WTC11 (cell line): ENCODE data around the gene ALCAM.

Source experiments
- CREB1 ChIP-seq: sonication (generic); formaldehyde crosslinking; IDR thresholded peaks from 2 replicates; pipeline ENCODE4 v1.8.0; 2023; ENCODE audit warnings: mild to moderate bottlenecking, missing genetic modification reagents
- TEAD1 ChIP-seq: sonication (generic); formaldehyde crosslinking; IDR thresholded peaks from 2 replicates; pipeline ENCODE4 v1.8.0; 2022; ENCODE audit warnings: mild to moderate bottlenecking, missing genetic modification reagents
- ZNF121 ChIP-seq: sonication (generic); formaldehyde crosslinking; IDR thresholded peaks from 2 replicates; pipeline ENCODE4 v1.8.0; 2023; ENCODE audit warnings: missing genetic modification reagents
- TF ChIP-seq, protein P1 (sequence below): fragments of 200-600 bp; IDR thresholded peaks from 2 replicates; pipeline ENCODE4 v1.8.0; 2022; ENCODE audit warnings: antibody characterized with exemption
- TF ChIP-seq, protein P2 (sequence below): sonication (generic); formaldehyde crosslinking; conservative IDR thresholded peaks from 2 replicates; pipeline ENCODE4 v1.8.1; 2022; ENCODE audit warnings: mild to moderate bottlenecking, missing genetic modification reagents
- TF ChIP-seq, protein P3 (sequence below): sonication (generic); formaldehyde crosslinking; IDR thresholded peaks from 2 replicates; pipeline ENCODE4 v1.8.0; 2023; ENCODE audit warnings: missing genetic modification reagents

DNA sequence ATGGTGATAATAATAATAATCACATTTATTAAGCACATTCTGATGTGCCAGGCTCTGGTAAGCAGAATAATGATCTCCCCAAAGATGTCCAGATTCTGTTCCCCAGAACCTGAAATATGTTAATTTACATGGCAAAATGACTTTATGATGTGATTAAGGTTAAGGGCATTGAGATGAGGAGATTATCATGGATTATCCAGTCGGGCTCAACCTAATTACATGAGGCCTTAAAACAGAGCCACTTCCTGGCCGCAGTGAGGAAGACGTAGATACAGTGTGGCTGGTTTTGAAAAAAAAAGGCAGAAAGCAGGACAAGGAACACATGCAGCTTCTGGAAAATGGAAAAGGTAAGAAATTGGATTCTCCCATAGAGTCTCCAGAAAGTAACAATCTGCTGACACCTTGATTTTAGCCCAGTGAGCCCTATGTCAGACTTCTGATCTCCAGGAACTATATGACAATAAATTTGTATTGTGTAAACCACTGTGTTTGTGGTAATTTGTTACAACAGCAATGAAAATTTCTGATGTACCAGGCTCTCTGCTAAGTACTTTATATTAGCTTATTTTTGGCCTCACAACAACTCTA, 126.7 kb downstream of the ALCAM start:
- TF ChIP-seq, protein P1, sequence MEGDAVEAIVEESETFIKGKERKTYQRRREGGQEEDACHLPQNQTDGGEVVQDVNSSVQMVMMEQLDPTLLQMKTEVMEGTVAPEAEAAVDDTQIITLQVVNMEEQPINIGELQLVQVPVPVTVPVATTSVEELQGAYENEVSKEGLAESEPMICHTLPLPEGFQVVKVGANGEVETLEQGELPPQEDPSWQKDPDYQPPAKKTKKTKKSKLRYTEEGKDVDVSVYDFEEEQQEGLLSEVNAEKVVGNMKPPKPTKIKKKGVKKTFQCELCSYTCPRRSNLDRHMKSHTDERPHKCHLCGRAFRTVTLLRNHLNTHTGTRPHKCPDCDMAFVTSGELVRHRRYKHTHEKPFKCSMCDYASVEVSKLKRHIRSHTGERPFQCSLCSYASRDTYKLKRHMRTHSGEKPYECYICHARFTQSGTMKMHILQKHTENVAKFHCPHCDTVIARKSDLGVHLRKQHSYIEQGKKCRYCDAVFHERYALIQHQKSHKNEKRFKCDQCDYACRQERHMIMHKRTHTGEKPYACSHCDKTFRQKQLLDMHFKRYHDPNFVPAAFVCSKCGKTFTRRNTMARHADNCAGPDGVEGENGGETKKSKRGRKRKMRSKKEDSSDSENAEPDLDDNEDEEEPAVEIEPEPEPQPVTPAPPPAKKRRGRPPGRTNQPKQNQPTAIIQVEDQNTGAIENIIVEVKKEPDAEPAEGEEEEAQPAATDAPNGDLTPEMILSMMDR: no peak
- no peak for TF ChIP-seq TEAD1
- TF ChIP-seq, protein P2, sequence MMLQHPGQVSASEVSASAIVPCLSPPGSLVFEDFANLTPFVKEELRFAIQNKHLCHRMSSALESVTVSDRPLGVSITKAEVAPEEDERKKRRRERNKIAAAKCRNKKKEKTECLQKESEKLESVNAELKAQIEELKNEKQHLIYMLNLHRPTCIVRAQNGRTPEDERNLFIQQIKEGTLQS (CRISPR knock-in tag): no peak
- TF ChIP-seq CREB1 (CRISPR knock-in tag): no peak
- TF ChIP-seq, protein P3, sequence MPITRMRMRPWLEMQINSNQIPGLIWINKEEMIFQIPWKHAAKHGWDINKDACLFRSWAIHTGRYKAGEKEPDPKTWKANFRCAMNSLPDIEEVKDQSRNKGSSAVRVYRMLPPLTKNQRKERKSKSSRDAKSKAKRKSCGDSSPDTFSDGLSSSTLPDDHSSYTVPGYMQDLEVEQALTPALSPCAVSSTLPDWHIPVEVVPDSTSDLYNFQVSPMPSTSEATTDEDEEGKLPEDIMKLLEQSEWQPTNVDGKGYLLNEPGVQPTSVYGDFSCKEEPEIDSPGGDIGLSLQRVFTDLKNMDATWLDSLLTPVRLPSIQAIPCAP (CRISPR knock-in tag): no peak
- no peak for TF ChIP-seq ZNF121 (CRISPR knock-in tag)
